ENCODE data around the gene MORN4. TPM values are rescaled to one million over a fixed set of nuclear protein-coding genes. Genes with fewer than 3 reads are reported as not detected.
"Not testable (repeated sequence)": the region's sequence is repeated elsewhere in the genome, so short reads cannot be mapped to it uniquely, and the experiment has no call there.

MORN4 gene
- polyA plus RNA-seq, 2 donors = 1.1 to 1.8 TPM

DNA sequence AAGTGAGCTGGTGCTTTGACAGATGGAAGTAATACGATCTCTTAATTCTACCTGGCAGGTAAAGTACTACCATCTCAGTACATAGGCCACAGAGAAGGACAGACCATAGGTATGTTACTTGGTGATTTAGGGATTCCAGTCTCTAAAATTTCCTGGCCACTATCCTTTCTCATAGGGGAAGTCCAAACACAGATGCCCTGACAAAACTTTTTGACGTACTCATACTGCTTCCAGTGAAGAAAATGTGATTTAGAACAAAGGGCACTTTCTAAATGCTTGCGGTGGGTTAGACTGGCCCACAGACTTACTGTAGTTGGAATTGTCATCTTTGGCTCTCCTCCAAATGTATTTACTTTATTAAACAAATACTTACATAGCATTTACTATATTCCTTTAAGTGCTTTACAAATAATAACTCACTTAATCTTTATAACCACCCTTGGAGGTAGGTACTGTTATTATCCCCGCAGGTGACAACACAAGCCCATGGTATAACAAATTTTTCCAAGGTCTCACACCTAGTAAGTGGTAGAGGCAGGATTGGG, 10.2 kb upstream of the MORN4 start:
- H3K4me1 ChIP-seq (ENCODE audit: control insufficient read depth in 2 of 2, insufficient read depth in 2 of 2, low read length in 1 of 2) = no peaks in the 10 kb centered on the region
- no peak overlapping the region for H3K27ac ChIP-seq (ENCODE audit: low read depth in 2 of 2, low read length in 1 of 2)
- peaks cover 0 to 2% of the 10 kb centered on the region in 2 donors for H3K36me3 ChIP-seq (ENCODE audit: control insufficient read depth in 2 of 2, insufficient read depth in 2 of 2, low read length in 1 of 2)
- WGBS, 2 donors = 87 to 91% methylated on average over 4 of the region's 4 CpGs
- H3K9me3 ChIP-seq (ENCODE audit: control insufficient read depth in 2 of 2, insufficient read depth in 1 of 2, low read depth in 1 of 2, low read length in 1 of 2) = peaks cover 0 to 2% of the 10 kb centered on the region in 2 donors
- H3K27me3 ChIP-seq (ENCODE audit: control insufficient read depth in 1 of 2, insufficient read depth in 2 of 2, low read length in 2 of 2) = no peaks in the 10 kb centered on the region
- peak overlapping the region in 1 of 2 donors; percentile 18 for H3K4me3 ChIP-seq (ENCODE audit: low read depth in 1 of 2, low read length in 2 of 2)

- not testable (repeated sequence) for H3K27ac ChIP-seq (ENCODE audit: low read depth in 2 of 2, low read length in 1 of 2); H3K27me3 ChIP-seq (ENCODE audit: control insufficient read depth in 1 of 2, insufficient read depth in 2 of 2, low read length in 2 of 2); H3K4me1 ChIP-seq (ENCODE audit: control insufficient read depth in 2 of 2, insufficient read depth in 2 of 2, low read length in 1 of 2); H3K9me3 ChIP-seq (ENCODE audit: control insufficient read depth in 2 of 2, insufficient read depth in 1 of 2, low read depth in 1 of 2, low read length in 1 of 2); H3K36me3 ChIP-seq (ENCODE audit: control insufficient read depth in 2 of 2, insufficient read depth in 2 of 2, low read length in 1 of 2)
- 93 to 96% methylated on average over 13 of the region's 13 CpGs for WGBS, 2 donors
- H3K4me3 ChIP-seq (ENCODE audit: low read depth in 1 of 2, low read length in 2 of 2) = peak overlapping the region in 1 of 2 donors; percentile 18
Observed at GRCh38 chr10:97642471-97643159, 9.3 kb upstream of the MORN4 start.

DNA sequence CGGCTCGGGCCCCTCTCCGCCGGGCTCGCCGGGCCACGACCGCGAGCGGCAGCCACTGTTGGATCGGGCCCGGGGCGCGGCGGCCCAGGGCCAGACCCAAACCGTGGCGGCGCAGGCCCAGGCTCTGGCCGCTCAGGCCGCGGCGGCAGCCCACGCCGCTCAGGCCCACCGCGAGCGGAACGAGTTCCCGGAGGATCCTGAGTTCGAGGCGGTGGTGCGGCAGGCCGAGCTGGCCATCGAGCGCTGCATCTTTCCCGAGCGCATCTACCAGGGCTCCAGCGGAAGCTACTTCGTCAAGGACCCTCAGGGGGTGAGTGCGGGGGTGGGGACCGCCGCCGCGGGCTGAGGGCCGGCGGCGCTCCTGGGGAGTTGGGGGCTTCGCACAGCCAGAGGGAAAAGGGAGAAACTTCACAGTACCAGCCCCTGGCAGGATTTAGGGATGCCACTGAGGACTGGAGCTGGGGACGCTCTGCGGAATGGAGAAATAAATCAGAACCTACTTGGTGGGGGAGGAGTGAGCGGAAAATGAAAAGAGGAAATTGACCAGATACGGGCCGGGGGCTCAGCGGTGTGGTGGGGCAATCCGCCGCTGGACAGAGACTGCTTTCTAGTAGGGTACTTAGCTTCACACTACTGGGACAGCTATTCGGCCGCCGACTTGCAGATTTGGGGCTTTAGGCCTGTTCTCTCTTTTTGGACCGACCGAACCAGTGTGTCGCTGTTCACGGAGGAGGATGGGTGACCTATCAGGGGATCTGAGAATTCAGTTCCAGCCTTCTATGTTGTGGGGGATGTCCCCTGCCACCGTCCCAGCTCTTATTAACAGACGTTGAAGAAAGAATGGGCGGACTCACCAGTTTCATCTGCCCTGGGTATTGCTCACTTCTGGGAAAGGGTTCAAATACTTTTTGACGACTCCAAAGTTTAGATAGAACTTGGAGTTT, 7.8 kb upstream of the MORN4 start:
- Histone ChIP-seq H3K27ac (ENCODE audit: low read depth in 2 of 2, low read length in 1 of 2) (peak overlapping the region; percentile 73 to 94), H3K36me3 (ENCODE audit: control insufficient read depth in 2 of 2, insufficient read depth in 2 of 2, low read length in 1 of 2) (peaks cover 0 to 2% of the 10 kb centered on the region in 2 donors), H3K4me1 (ENCODE audit: control insufficient read depth in 2 of 2, insufficient read depth in 2 of 2, low read length in 1 of 2) (no peaks in the 10 kb centered on the region), H3K4me3 (ENCODE audit: low read depth in 1 of 2, low read length in 2 of 2) (peak overlapping the region; percentile 82 to 93), H3K27me3 (ENCODE audit: control insufficient read depth in 1 of 2, insufficient read depth in 2 of 2, low read length in 2 of 2) (no peaks in the 10 kb centered on the region), H3K9me3 (ENCODE audit: control insufficient read depth in 2 of 2, insufficient read depth in 1 of 2, low read depth in 1 of 2, low read length in 1 of 2) (peaks cover 0 to 2% of the 10 kb centered on the region in 2 donors)
- WGBS, 2 donors = 1 to 2% methylated on average over 63 to 67 of the region's 67 CpGs

GRCh38 chr10:97640174-97640867, 7.0 kb upstream of the MORN4 start, which contains the start of gene PI4K2A:
PI4K2A (plus strand) TSS chr10:97640671; CDS start chr10:97640743, 72 bp downstream.
- H3K4me3 ChIP-seq (ENCODE audit: low read depth in 1 of 2, low read length in 2 of 2) = peak within 1 kb of the TSS; percentile 82 to 93
- H3K9me3 ChIP-seq (ENCODE audit: control insufficient read depth in 2 of 2, insufficient read depth in 1 of 2, low read depth in 1 of 2, low read length in 1 of 2) = peaks cover 0 to 2% of the 10 kb centered on the region in 2 donors
- H3K27me3 ChIP-seq (ENCODE audit: control insufficient read depth in 1 of 2, insufficient read depth in 2 of 2, low read length in 2 of 2) = no peaks in the 10 kb centered on the region
- H3K27ac ChIP-seq (ENCODE audit: low read depth in 2 of 2, low read length in 1 of 2) = peak within 1 kb of the TSS; percentile 73 to 94
- 2% methylated on average over 34 to 54 of the region's 54 CpGs for WGBS, 2 donors
- H3K36me3 ChIP-seq (ENCODE audit: control insufficient read depth in 2 of 2, insufficient read depth in 2 of 2, low read length in 1 of 2) = peaks cover 0 to 2% of the 10 kb centered on the region in 2 donors
- no peaks in the 10 kb centered on the region for H3K4me1 ChIP-seq (ENCODE audit: control insufficient read depth in 2 of 2, insufficient read depth in 2 of 2, low read length in 1 of 2)

DNA sequence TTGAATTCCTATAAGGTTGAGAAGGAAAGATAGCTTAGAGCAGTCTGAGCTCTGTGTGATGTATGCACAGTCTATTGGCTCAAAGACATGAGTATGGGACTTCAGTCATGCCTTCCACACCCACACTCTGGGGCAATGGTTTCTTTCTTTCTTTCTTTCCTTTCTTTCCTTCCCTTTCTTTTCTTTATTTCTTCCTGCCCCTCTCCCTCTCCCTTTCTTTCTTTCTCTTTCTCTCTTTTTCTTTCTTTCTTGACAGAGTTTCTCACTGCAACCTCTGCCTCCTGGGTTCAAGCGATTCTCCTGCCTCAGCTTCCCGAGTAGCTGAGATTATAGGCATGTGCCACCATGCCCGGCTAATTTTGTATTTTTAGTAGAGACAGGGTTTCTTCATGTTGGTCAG, 5.8 kb upstream of the MORN4 start:
- 83 to 86% methylated on average over 3 of the region's 3 CpGs for WGBS, 2 donors
- H3K9me3 ChIP-seq (ENCODE audit: control insufficient read depth in 2 of 2, insufficient read depth in 1 of 2, low read depth in 1 of 2, low read length in 1 of 2); H3K36me3 ChIP-seq (ENCODE audit: control insufficient read depth in 2 of 2, insufficient read depth in 2 of 2, low read length in 1 of 2); H3K27me3 ChIP-seq (ENCODE audit: control insufficient read depth in 1 of 2, insufficient read depth in 2 of 2, low read length in 2 of 2); H3K4me3 ChIP-seq (ENCODE audit: low read depth in 1 of 2, low read length in 2 of 2); H3K4me1 ChIP-seq (ENCODE audit: control insufficient read depth in 2 of 2, insufficient read depth in 2 of 2, low read length in 1 of 2); H3K27ac ChIP-seq (ENCODE audit: low read depth in 2 of 2, low read length in 1 of 2): not testable (repeated sequence)

DNA sequence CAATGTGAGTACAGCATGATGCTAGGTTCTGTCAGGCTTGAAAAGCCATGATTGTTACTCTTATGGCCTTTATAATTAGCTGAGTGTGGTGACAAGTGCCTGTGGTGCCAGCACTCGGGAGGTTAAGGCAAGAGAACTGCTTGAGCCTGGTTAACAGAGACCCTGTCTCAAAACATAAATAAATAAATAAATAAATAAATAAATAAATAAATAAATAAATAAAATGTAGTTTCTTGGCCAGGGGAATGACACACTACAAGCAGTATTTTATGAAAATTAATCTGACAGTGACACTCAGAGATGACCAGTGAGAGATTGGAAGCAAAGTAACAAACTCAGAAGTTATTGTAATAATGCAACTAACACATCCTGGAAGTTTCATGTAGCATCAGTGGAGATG, 2.3 kb upstream of the MORN4 start:
- no peaks in the 10 kb centered on the region for H3K36me3 ChIP-seq (ENCODE audit: control insufficient read depth in 2 of 2, insufficient read depth in 2 of 2, low read length in 1 of 2)
- peaks cover 0 to 2% of the 10 kb centered on the region in 2 donors for H3K4me1 ChIP-seq (ENCODE audit: control insufficient read depth in 2 of 2, insufficient read depth in 2 of 2, low read length in 1 of 2)
- no peaks in the 10 kb centered on the region for H3K27me3 ChIP-seq (ENCODE audit: control insufficient read depth in 1 of 2, insufficient read depth in 2 of 2, low read length in 2 of 2)
- no peaks in the 10 kb centered on the region for H3K9me3 ChIP-seq (ENCODE audit: control insufficient read depth in 2 of 2, insufficient read depth in 1 of 2, low read depth in 1 of 2, low read length in 1 of 2)
- H3K4me3 ChIP-seq (ENCODE audit: low read depth in 1 of 2, low read length in 2 of 2) = no peak overlapping the region
- WGBS, 2 donors = 92 to 96% methylated on average over 1 of the region's 1 CpG
- no peak overlapping the region for H3K27ac ChIP-seq (ENCODE audit: low read depth in 2 of 2, low read length in 1 of 2)

- Histone ChIP-seq H3K27me3 (ENCODE audit: control insufficient read depth in 1 of 2, insufficient read depth in 2 of 2, low read length in 2 of 2) (no peaks in the 10 kb centered on the region), H3K4me1 (ENCODE audit: control insufficient read depth in 2 of 2, insufficient read depth in 2 of 2, low read length in 1 of 2) (peaks cover 0 to 2% of the 10 kb centered on the region in 2 donors), H3K36me3 (ENCODE audit: control insufficient read depth in 2 of 2, insufficient read depth in 2 of 2, low read length in 1 of 2) (no peaks in the 10 kb centered on the region), H3K27ac (ENCODE audit: low read depth in 2 of 2, low read length in 1 of 2) (no peak overlapping the region), H3K4me3 (ENCODE audit: low read depth in 1 of 2, low read length in 2 of 2) (peak overlapping the region in 1 of 2 donors; percentile 82), H3K9me3 (ENCODE audit: control insufficient read depth in 2 of 2, insufficient read depth in 1 of 2, low read depth in 1 of 2, low read length in 1 of 2) (no peaks in the 10 kb centered on the region)
- WGBS, 2 donors = 70 to 76% methylated on average over 8 of the region's 8 CpGs
Observed at GRCh38 chr10:97633921-97634320, 621 bp upstream of the MORN4 start.

DNA sequence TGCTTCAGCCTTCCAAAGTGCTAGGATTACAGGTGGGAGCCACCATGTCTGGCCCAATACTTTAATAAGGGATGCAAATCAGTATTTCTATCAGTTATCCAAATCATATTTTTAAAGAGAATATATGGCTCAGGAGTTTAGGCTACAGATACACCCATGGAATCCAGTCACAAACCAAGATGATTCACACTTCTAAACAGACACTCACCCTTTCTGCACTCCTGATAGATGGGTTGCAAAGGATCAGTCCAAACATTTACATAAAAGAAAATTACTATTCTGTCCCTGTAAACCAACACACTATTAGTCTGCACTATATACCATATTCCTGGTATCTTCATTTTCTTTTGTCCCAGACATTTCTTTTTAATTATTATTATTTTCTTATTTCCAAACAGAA, 2.2 kb downstream of the MORN4 start:
- Histone ChIP-seq H3K9me3 (ENCODE audit: control insufficient read depth in 2 of 2, insufficient read depth in 1 of 2, low read depth in 1 of 2, low read length in 1 of 2) (no peaks in the 10 kb centered on the region), H3K27ac (ENCODE audit: low read depth in 2 of 2, low read length in 1 of 2) (no peak overlapping the region), H3K27me3 (ENCODE audit: control insufficient read depth in 1 of 2, insufficient read depth in 2 of 2, low read length in 2 of 2) (no peaks in the 10 kb centered on the region)

DNA sequence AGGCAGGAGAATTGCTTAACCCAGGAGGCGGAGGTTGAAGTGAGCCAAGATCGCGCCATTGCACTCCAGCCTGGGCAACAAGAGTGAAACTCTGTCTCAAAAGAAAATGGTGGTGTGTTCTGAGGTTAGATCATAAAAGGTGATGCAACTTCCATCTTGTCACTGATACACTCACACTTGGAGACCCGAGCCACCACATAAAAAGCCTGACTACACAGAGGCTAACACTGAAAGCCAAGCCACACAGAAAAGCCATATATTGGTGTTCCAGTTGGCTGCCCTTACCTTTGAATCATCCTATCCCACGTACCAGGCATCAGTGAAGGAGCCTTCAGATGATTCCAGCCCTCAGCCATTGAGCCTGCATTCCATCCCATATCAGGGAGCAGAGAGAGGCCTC, 4.0 kb downstream of the MORN4 start:
- H3K9me3 ChIP-seq (ENCODE audit: control insufficient read depth in 2 of 2, insufficient read depth in 1 of 2, low read depth in 1 of 2, low read length in 1 of 2) = no peaks in the 10 kb centered on the region
- H3K4me3 ChIP-seq (ENCODE audit: low read depth in 1 of 2, low read length in 2 of 2) = no peak overlapping the region
- no peak overlapping the region for H3K27ac ChIP-seq (ENCODE audit: low read depth in 2 of 2, low read length in 1 of 2)
- H3K27me3 ChIP-seq (ENCODE audit: control insufficient read depth in 1 of 2, insufficient read depth in 2 of 2, low read length in 2 of 2) = no peaks in the 10 kb centered on the region
- peaks cover 0 to 2% of the 10 kb centered on the region in 2 donors for H3K4me1 ChIP-seq (ENCODE audit: control insufficient read depth in 2 of 2, insufficient read depth in 2 of 2, low read length in 1 of 2)
- no peaks in the 10 kb centered on the region for H3K36me3 ChIP-seq (ENCODE audit: control insufficient read depth in 2 of 2, insufficient read depth in 2 of 2, low read length in 1 of 2)
- WGBS, 2 donors = 94 to 95% methylated on average over 5 of the region's 5 CpGs

More for the DNA sequence above, 2.2 kb downstream of the MORN4 start:
- no peak overlapping the region for H3K4me3 ChIP-seq (ENCODE audit: low read depth in 1 of 2, low read length in 2 of 2)
- no peaks in the 10 kb centered on the region for H3K36me3 ChIP-seq (ENCODE audit: control insufficient read depth in 2 of 2, insufficient read depth in 2 of 2, low read length in 1 of 2)
- H3K4me1 ChIP-seq (ENCODE audit: control insufficient read depth in 2 of 2, insufficient read depth in 2 of 2, low read length in 1 of 2) = peaks cover 0 to 2% of the 10 kb centered on the region in 2 donors
